Medulla oblongata (tissue), 1 donor: Measurements from ENCODE around the gene ATP8A2.

ENCODE experiments used
- DNase-seq: peaks from one replicate; pipeline ENCODE4 v3.0.0-alpha.2; 2015; ENCODE audit errors: extremely low spot score

ATP8A2 gene

GRCh38 chr13:25847635-25848626 is 476.2 kb downstream of the ATP8A2 start:
- peak; percentile 6 for DNase-seq

DNA sequence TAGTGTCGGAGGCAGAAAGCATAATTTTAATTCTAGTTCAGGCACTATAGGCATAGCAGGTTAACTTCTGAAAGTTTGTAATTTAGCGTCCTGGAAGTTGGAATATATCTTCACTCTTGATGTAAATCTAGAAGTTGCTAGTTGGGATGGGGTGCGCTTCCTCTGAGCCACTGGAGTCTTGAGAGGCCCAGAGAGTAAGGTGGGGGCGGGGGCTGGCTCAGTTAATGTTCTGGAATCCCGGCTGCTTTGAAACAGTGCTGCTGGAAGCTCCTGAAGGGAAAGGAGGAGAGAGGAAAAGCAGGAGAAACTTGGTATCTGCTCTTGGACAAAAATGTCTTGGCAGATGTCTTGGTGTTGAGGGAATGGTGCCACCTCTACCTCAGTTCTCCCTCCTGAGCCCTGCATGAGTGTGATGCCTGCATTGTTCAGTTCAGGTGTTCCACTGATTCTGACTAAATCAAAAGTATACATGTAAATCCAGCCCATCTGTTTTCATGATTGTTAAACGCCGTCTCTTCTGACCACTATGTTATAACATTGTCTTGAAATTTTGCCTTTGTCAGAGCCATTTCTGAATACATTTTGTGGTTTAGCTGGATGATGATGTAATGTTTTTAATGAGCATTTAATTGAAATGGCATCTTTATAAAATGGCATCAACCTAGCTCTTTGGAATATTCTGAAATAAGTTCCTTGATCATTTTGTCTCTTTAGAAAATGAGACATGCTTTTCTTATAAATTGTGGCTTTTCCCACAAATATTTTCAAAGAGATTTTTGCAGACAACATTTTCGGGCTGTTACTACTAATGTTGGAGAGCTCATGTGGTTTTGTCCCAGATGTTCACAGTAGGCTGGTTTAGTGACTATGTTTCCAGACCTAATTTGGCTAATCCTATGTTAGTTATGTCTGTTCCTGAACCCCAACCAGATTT is 477.3 kb downstream of the ATP8A2 start:
- no peak for DNase-seq

DNA sequence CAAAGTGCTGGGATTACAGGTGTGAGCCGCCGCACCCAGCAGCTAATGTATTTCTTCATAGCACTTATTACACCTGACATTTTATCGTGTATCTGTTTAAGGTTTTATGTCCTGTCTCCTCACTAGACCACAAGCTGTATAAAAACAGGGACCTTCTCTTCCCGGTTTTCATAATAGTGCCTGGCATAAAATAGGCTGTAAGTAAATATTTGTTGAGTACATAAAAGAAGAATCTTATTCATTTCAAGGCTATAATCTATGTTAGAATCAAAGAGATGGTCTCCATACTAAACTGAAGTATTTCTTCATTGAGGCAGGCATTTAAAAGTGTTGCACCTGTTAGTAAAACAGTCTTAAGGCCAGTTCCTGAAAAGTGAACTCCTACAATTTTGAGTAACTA is 486.1 kb downstream of the ATP8A2 start:
- no peak for DNase-seq

DNA sequence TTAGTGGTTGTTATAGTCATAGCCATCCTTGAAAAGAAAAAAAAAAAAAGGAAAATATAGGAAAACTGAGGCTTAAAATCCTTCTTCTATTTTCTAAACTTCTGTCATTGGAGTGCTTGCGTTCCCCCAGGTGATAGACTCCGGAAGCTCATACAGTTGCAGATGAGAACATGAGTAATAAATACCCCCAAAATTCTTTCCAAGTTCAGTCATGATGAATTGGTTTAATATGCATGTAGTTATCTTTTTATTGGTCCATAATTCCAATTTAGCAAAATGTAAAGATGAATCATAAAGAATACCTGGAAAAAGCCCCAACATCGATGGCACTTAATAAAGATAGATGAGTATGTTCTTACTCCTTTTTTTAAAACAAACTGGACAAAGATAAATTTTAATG is 487.8 kb downstream of the ATP8A2 start:
- DNase-seq = no peak

GRCh38 chr13:25860265-25860664 is 488.5 kb downstream of the ATP8A2 start:
- DNase-seq = no peak

DNA sequence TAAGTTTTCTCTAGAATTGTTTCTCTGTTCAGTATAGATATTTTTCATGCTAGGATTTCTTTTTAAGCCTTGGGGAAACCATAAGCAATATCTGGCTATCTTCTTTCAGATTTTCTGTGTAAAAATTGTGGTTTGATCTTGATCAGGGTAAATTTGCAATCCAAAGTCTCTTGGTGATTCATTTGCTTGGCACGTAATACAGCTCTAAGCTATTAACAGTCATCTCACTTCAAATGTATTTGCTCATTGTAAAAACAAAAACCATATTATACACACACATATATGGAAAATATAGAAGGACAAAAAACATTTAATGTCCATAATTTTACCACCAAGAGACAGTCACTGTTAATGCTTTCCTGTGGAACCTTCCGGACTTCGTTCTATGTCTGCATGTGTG is 489.1 kb downstream of the ATP8A2 start:
- no peak for DNase-seq

- DNase-seq = no peak
Measured at GRCh38 chr13:25862156-25862555, 490.4 kb downstream of the ATP8A2 start.

DNA sequence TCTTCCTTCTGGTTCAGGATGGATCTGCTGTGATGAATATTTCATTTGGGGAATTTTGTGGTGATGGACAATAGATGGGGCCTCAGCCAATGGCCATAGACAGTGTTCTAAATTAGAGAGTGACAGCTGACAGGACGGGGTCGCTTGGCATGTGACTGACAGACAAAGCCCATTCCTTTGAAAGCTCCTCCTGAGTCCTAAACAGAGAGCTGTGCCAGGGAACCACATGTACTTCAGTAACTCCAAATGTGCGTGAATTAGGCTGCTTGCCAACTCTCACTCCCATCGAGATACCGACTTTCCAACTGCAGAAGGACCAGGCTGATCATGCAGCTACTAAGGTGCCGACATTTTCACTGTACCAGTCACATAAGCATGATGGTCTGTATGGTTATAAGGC is 492.3 kb downstream of the ATP8A2 start:
- DNase-seq = no peak

GRCh38 chr13:25864936-25865335 is 493.2 kb downstream of the ATP8A2 start:
- no peak for DNase-seq

DNA sequence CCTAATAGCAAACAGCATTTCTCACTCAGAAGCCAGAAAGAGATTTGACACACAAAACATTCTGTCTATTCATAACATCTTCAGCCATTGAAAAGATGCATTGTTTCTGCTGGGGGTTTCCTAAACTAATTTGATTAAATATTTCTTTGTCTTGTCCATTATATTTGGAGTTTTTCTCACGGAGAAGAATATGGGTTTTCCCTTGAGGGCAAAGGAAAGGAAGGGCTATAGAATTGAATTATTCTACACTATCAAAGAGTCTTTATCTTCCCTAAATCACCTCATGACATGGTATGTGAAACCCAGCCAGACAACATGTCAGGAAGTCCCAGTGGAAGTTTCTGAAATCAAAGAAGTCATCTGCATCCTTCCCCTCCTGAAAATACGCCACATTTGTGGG is 493.6 kb downstream of the ATP8A2 start:
- DNase-seq = no peak

DNA sequence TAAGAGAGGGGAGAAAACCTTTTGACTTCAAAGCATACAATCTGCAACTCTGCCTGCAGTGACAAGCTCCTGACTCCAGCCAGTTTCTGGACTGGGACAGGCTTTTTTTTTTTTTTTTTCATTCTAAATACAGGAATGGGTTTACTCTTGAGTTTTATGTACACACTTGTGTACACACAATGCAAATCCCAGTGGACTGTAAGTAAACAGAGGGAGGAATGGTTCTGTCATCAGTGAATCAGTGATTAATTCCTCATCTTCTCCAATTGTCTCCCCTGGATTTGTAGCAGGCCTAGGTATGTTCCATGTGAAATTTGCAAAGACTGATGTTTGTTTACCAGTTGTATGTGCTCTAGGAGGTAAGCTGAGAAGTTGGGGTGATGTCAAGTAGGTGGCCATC is 495.3 kb downstream of the ATP8A2 start:
- DNase-seq = no peak

DNA sequence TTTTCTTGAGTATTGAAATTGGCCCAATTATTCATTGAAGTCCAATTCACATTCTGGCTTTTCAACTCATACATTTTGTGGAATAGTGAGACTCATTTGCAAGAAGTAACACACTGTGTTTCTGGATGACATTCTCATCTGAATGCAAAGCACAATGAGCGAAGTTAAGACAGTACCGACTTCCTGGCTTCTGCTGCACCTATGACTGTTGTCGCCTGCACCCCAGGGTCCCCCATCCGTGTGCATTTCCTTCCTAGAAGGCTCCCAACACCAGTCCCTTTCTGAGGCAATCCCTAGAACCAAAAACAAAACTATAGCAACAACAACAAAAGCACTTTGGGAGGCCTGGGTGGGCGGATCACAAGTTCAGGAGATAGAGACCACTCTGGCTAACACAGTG is 496.7 kb downstream of the ATP8A2 start:
- DNase-seq = no peak

GRCh38 chr13:25869941-25870340 is 498.2 kb downstream of the ATP8A2 start:
- DNase-seq = no peak

DNA sequence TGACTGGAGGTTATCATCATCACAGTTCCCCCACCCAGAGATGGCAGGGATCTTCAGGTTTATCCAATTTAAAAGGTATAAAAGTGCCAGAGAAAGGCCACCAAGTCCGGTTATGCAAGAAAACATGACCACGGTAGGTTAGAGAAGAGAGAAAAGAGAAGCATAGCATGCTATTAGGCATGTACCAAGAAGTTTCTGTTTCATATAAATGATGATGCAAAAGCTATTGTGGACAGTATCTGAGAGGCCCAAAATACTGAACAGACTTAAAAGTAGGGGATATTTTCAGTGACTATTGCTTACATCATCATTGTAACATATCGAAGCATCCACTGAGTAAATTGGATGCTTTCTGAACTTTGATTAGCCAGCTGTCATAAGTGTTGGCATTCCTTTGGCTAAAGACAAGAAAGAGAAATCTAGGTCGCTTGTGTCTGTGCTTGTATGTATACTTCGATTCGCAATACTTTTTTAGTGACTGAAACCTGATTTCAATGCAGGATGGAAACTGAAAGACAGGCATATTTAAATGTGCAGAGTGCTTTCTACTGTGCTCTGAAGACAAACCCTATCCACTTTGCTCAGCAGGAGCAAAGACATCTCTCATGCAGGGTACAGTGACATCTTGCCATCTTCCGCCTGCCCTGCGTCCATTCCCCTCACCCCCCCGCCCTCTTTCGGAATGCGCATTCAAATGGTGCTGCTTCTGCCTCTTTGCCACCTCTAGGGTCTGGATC is 499.8 kb downstream of the ATP8A2 start:
- DNase-seq = no peak

DNA sequence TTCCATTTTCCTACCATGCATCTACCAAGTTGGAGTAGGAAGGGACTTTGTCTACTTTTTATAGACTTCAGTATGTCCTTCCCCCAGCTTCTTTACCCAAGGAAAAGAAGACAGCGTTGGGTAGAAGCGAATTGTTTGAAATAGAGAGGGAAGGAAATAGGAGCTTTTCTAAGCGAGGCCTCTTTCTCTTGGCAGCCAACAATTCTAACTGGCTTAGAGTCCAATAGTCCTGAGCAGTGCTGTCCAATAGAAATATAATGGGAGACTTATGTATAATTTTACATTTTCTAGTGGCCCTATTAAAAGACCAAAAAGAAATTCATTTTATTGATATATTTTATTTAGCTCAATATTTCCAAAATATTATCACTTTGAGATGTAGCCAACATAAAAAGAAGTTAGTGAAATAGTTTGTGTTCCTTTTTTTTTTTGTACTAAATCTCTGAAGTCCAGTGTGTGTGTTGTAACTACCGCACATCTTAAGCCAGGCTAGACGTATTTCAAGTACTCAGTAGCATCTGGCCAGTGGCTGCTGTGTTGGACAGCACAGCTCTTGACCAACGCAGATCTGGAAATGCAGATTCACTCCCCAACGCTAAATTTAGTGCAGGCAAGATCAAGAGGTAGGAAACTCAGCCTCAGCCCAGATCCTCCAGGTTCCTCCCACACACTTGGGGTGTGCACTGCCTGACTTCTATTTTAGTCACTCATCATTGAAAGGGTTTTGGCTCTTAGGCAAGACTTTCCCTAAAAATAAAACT is 500.9 kb downstream of the ATP8A2 start:
- no peak for DNase-seq

DNA sequence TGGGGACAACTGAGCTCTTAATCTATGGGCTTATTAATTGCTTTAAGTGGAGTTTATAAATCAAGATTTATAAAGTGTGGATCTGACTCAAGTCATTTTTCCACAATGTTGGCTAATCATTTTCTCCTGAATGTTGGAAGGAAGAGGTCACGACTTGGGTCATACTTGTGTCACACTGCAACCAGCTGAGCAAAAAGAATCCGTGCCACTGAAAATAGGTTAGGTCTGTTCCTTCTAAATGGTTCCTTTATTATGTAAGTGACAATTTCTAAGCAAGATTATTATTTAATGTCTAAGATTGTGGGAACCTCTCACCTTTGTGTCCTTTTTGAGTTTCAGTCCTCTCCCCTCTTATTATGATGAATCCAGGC is 501.5 kb downstream of the ATP8A2 start:
- DNase-seq = no peak

DNA sequence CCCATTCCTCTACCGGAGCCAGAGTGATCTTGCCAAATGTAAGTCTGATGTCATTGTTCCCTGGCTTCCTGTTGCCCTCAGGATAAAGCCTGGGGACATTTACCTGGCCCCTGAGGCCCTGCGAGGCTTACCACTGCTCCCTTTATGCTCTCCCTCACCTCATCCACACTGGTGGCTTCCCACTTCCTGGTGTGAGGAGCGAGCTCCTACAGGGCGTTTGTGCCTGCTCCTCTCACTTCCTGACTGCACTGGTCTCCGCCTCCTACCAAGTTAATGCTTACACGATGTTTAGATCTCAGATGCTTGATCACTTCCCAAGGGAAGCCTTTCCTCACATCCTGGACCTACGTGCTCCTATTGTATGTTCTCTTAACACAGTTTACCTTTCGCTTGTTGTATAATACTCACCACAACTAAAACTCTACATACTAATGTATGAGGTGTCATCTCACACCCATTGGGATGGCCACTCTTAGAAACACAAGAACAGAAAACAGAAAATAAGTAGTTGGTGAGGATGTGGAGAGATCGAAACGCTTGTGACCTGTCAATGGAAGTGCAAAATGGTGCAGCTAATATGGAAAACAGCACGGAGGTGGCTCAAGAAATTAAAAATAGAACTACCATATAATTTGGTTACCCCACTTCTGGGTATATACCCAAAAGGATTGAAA is 502.4 kb downstream of the ATP8A2 start:
- no peak for DNase-seq

DNA sequence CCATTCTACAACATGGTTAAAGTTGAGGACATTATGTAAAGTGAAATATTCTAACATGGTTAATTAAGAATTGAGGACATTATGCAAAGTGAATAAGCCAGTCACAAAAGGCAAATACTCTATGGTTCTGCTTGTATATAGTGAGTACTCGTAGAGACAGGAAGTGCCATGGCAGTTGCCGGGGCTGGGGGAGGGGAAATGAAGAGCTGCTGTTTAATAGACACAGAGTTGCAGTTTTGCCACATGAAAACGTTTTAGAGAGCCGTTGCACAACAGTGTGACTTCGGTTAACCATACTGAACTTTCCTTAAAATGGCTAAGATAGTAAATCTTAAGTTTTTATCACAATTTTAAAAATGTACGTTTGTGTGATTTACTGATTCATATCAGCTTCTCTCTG is 503.1 kb downstream of the ATP8A2 start:
- no peak for DNase-seq

DNA sequence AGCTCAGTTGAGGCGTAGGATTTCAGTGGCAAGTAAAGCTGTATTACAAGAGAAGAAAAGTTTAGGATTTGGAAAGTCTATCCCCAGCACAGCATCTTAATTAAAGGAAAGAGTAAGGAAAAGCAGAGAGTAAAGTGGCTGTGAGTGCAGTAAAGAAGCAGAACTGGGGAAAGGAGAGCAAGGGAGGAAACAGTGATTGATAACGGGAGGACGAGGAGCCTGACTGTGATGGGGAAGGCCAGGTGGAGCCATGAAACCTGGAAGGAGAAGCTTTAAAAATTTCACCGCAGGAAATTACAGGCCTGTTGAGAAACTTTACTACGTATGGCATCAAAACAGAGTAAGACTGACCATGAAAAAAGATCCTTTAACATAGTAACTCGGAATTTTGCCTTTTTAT is 504.5 kb downstream of the ATP8A2 start:
- no peak for DNase-seq

DNA sequence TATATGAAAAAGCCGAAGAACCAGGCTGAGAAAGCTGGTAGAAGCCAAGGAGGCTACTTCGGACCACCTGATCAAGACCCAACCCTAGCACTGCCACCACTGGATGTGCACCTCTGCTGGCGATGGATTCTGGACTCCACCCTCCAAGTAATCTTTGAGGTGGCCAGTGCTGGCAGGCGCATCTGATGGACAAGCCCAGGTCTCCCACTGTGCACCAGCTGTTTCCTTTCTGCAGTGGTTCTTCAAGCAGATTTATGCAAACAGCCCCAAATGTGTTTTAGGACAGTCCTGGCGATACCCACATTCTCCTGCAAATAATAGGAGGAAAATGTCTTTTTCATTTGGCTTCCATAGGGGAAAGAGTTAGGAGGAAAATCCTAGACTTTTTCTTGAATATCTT is 507.7 kb downstream of the ATP8A2 start:
- DNase-seq = no peak
